ENCODE measurements around the gene USH2A. TPM values are rescaled to one million over a fixed set of nuclear protein-coding genes. Genes with fewer than 3 reads are reported as not detected.

USH2A gene
- polyA plus RNA-seq, 1 donor from 2014 or later: 0.17 TPM

DNA sequence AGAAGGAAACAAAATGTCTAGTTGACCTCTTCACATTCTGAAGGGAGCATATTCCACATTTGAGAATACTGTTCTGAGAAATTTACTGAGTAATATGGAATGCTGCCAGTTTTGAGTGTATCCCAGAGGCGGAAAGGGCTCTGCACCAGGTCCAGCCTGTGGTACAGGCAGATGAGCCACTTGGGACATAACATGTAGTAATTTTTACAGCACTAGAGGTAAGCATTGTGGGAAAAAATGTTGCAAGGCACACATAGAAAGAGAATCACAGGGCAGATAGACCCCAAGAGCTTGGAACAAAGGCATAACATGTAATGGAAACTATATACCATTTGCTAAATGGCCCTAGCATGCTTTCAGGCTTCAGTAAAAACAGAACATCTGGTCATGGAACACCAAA lies 228.5 kb downstream of the USH2A start:
- Histone ChIP-seq H3F3A (ENCODE audit: insufficient read depth, low read length, poor library complexity, severe bottlenecking) (no peaks in the 10 kb centered on the region), H3K36me3 (ENCODE audit: insufficient read depth, low read length) (no peaks in the 10 kb centered on the region), H3K27ac (ENCODE audit: low read length) (no peak overlapping the region), H3K9ac (ENCODE audit: low read length) (no peak overlapping the region), H3K9me3 (ENCODE audit: low read length) (no peaks in the 10 kb centered on the region), H3K4me3 (ENCODE audit: low read length) (no peak overlapping the region), H3K9me2 (ENCODE audit: insufficient read depth, low read length) (no peaks in the 10 kb centered on the region), H4K20me1 (ENCODE audit: insufficient read depth) (no peaks in the 10 kb centered on the region), H2AFZ (ENCODE audit: low read depth, low read length) (no peak overlapping the region), H3K4me2 (ENCODE audit: low read length) (no peak overlapping the region), H3K27me3 (ENCODE audit: insufficient read depth, low read depth, low read length) (no peaks in the 10 kb centered on the region), H3K79me2 (replicated peaks; ENCODE audit: insufficient read depth, low read length) (no peaks in the 10 kb centered on the region)
- no peak for TF ChIP-seq EZH2 (IDR thresholded peaks at IDR 0.05; ENCODE audit: borderline replicate concordance, insufficient read depth, low read length, poor library complexity, severe bottlenecking)
- TF ChIP-seq EP300 (conservative IDR thresholded peaks at IDR 0.05; ENCODE audit: poor library complexity, severe bottlenecking): no peak
- TF ChIP-seq RAD21 (conservative IDR thresholded peaks at IDR 0.05): no peak
- no peak for TF ChIP-seq TAF1 (IDR thresholded peaks at IDR 0.05; ENCODE audit: low read depth)
- TF ChIP-seq MXI1 (conservative IDR thresholded peaks at IDR 0.05; ENCODE audit: poor library complexity, severe bottlenecking): no peak
- TF ChIP-seq, protein P1, sequence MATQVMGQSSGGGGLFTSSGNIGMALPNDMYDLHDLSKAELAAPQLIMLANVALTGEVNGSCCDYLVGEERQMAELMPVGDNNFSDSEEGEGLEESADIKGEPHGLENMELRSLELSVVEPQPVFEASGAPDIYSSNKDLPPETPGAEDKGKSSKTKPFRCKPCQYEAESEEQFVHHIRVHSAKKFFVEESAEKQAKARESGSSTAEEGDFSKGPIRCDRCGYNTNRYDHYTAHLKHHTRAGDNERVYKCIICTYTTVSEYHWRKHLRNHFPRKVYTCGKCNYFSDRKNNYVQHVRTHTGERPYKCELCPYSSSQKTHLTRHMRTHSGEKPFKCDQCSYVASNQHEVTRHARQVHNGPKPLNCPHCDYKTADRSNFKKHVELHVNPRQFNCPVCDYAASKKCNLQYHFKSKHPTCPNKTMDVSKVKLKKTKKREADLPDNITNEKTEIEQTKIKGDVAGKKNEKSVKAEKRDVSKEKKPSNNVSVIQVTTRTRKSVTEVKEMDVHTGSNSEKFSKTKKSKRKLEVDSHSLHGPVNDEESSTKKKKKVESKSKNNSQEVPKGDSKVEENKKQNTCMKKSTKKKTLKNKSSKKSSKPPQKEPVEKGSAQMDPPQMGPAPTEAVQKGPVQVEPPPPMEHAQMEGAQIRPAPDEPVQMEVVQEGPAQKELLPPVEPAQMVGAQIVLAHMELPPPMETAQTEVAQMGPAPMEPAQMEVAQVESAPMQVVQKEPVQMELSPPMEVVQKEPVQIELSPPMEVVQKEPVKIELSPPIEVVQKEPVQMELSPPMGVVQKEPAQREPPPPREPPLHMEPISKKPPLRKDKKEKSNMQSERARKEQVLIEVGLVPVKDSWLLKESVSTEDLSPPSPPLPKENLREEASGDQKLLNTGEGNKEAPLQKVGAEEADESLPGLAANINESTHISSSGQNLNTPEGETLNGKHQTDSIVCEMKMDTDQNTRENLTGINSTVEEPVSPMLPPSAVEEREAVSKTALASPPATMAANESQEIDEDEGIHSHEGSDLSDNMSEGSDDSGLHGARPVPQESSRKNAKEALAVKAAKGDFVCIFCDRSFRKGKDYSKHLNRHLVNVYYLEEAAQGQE (IDR thresholded peaks at IDR 0.05; ENCODE audit: borderline replicate concordance): no peak
- TF ChIP-seq, protein P2, sequence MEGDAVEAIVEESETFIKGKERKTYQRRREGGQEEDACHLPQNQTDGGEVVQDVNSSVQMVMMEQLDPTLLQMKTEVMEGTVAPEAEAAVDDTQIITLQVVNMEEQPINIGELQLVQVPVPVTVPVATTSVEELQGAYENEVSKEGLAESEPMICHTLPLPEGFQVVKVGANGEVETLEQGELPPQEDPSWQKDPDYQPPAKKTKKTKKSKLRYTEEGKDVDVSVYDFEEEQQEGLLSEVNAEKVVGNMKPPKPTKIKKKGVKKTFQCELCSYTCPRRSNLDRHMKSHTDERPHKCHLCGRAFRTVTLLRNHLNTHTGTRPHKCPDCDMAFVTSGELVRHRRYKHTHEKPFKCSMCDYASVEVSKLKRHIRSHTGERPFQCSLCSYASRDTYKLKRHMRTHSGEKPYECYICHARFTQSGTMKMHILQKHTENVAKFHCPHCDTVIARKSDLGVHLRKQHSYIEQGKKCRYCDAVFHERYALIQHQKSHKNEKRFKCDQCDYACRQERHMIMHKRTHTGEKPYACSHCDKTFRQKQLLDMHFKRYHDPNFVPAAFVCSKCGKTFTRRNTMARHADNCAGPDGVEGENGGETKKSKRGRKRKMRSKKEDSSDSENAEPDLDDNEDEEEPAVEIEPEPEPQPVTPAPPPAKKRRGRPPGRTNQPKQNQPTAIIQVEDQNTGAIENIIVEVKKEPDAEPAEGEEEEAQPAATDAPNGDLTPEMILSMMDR (IDR thresholded peaks at IDR 0.05; ENCODE audit: poor library complexity, severe bottlenecking): no peak
- TF ChIP-seq SMC3 (conservative IDR thresholded peaks at IDR 0.05; ENCODE audit: poor library complexity): no peak
- TF ChIP-seq POLR2AphosphoS5 (IDR thresholded peaks at IDR 0.05): no peak

DNA sequence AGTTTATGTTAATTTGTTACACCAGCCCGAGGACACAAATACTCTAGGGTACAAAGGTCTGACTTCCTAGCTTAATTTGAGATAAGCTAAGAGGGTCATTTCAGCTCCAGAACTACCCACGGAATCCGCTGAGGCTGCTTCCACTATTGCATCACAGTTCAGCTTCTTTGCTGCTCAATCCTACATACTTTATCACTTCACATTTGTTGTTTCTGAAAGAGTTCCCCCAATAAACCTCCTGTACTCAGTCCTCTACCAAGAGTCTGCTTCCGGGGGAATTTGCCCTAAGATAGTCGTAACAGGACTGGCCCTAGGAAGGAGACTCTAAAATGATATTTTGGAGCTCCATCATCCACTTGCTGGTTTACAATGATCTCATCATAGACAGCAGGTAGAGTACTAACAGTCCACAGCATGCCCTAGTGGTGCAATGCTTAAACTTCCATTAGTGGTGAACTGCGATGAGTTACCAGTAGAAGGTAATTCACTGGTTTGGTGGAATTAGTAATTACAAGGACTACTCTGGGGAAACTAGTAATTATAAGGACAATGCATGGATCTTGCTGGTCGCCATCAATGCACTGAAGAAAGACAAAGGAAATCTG lies 229.3 kb downstream of the USH2A start:
- Histone ChIP-seq H3K9ac (ENCODE audit: low read length) (no peak overlapping the region), H3F3A (ENCODE audit: insufficient read depth, low read length, poor library complexity, severe bottlenecking) (no peaks in the 10 kb centered on the region), H3K4me3 (ENCODE audit: low read length) (no peak overlapping the region), H4K20me1 (ENCODE audit: insufficient read depth) (no peaks in the 10 kb centered on the region), H3K36me3 (ENCODE audit: insufficient read depth, low read length) (no peaks in the 10 kb centered on the region), H3K79me2 (replicated peaks; ENCODE audit: insufficient read depth, low read length) (no peaks in the 10 kb centered on the region), H3K9me2 (ENCODE audit: insufficient read depth, low read length) (no peaks in the 10 kb centered on the region), H2AFZ (ENCODE audit: low read depth, low read length) (no peak overlapping the region), H3K27me3 (ENCODE audit: insufficient read depth, low read depth, low read length) (no peaks in the 10 kb centered on the region), H3K27ac (ENCODE audit: low read length) (no peak overlapping the region), H3K9me3 (ENCODE audit: low read length) (no peaks in the 10 kb centered on the region), H3K4me2 (ENCODE audit: low read length) (no peak overlapping the region)
- TF ChIP-seq, protein P2 (IDR thresholded peaks at IDR 0.05; ENCODE audit: poor library complexity, severe bottlenecking): no peak
- TF ChIP-seq MXI1 (conservative IDR thresholded peaks at IDR 0.05; ENCODE audit: poor library complexity, severe bottlenecking) (no peak), RAD21 (conservative IDR thresholded peaks at IDR 0.05) (no peak), POLR2AphosphoS5 (IDR thresholded peaks at IDR 0.05) (no peak), SMC3 (conservative IDR thresholded peaks at IDR 0.05; ENCODE audit: poor library complexity) (no peak), TAF1 (IDR thresholded peaks at IDR 0.05; ENCODE audit: low read depth) (no peak), EZH2 (IDR thresholded peaks at IDR 0.05; ENCODE audit: borderline replicate concordance, insufficient read depth, low read length, poor library complexity, severe bottlenecking) (no peak), EP300 (conservative IDR thresholded peaks at IDR 0.05; ENCODE audit: poor library complexity, severe bottlenecking) (no peak)
- TF ChIP-seq, protein P1 (IDR thresholded peaks at IDR 0.05; ENCODE audit: borderline replicate concordance): no peak
